Spleen (tissue), 7 donors: ENCODE data around the gene TCEA2.

Source experiments
- POLR2A ChIP-seq, 3 donors: fragments of 450-650 bp; IDR thresholded peaks; one replicate each; pipeline ENCODE4 v1.5.1; 2017; ENCODE audit warnings: antibody characterized with exemption in 3 of 3, mild to moderate bottlenecking in 1 of 3
- POLR2AphosphoS5 ChIP-seq, 3 donors: sonication (generic); formaldehyde crosslinking; IDR thresholded peaks; one replicate each; pipeline ENCODE4 v1.5.1; 2017; ENCODE audit warnings: antibody characterized with exemption in 3 of 3
- TF ChIP-seq, protein P1 (sequence below), 11 experiments: fragments of 200-600 bp in 7 of 11; fragments of 450-650 bp in 4 of 11; sonication (generic) in 4 of 11; IDR thresholded peaks in 8 of 11; conservative IDR thresholded peaks in 3 of 11; 1 replicate in 7 of 11; 2 replicates in 4 of 11; pipeline versions ENCODE4 v1.4.0 to v1.8.0; 2016 to 2021; ENCODE audit warnings: antibody characterized with exemption in 11 of 11, inconsistent platforms in 4 of 11, mild to moderate bottlenecking in 1 of 11
- donor health status: DM: no; HTN: no; CAD: no; lungs with moderate emphysema.
- donor health status: DM: no; HTN: no; CAD: no.
- donor health status: DM: no; HTN: no; CAD: no.

DNA sequence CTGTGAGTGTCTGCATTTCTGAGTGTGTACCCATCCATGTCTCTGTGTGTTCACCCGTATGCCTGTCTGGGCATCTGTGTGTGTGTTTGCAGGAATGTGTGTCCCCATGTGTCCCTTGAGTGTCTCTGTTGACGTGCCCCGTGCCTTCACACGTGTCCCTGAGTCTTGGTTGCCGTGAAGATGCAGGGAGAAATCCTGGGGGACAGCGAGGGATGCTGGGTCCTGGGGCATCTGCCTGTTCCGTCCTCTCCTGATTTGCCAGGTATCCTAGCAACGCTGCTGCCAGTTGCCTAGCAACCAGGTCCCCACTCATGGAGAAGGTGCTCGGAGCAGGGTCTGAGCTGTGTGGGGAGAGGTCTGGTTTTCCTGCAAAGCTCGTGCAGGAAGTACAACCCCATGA lies 27.2 kb downstream of the TCEA2 start:
- TF ChIP-seq, protein P1, sequence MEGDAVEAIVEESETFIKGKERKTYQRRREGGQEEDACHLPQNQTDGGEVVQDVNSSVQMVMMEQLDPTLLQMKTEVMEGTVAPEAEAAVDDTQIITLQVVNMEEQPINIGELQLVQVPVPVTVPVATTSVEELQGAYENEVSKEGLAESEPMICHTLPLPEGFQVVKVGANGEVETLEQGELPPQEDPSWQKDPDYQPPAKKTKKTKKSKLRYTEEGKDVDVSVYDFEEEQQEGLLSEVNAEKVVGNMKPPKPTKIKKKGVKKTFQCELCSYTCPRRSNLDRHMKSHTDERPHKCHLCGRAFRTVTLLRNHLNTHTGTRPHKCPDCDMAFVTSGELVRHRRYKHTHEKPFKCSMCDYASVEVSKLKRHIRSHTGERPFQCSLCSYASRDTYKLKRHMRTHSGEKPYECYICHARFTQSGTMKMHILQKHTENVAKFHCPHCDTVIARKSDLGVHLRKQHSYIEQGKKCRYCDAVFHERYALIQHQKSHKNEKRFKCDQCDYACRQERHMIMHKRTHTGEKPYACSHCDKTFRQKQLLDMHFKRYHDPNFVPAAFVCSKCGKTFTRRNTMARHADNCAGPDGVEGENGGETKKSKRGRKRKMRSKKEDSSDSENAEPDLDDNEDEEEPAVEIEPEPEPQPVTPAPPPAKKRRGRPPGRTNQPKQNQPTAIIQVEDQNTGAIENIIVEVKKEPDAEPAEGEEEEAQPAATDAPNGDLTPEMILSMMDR (IDR thresholded peaks at IDR 0.05 in 8 of 11, conservative IDR thresholded peaks at IDR 0.05 in 3 of 11), result no peak
- TF ChIP-seq POLR2A (IDR thresholded peaks at IDR 0.05) (no peak), POLR2AphosphoS5 (IDR thresholded peaks at IDR 0.05) (no peak)
